Measurements from ENCODE around the gene TTC31.

Gene TTC31

DNA sequence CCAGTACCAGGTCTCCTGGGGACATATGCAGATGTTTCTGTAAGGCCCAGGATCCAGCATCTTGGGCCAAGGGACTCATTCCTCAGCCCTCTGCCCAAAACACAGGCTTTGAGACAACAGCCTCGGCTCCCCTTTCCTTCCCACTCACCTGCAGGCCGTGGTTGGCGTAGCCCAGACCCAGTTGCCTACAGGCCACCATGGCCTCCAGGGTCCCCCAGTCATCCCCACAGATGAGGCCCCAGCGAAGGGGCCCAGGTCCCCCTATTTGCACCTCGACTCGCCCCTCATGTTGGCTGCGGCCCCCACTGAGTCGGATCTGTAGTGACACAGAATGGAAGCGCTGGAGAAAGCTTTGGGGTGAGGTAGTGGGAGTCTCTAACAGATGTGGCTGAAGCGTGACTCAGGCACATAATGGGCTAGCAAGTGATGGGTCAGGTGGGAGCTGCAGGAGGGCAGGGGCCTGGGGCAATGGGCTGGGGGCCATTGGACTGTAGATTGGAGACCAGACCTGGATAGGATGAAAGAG lies 52.6 kb downstream of the TTC31 start:
- no peak overlapping the region for H3K27ac ChIP-seq
- no peak overlapping the region for H3K4me3 ChIP-seq

DNA sequence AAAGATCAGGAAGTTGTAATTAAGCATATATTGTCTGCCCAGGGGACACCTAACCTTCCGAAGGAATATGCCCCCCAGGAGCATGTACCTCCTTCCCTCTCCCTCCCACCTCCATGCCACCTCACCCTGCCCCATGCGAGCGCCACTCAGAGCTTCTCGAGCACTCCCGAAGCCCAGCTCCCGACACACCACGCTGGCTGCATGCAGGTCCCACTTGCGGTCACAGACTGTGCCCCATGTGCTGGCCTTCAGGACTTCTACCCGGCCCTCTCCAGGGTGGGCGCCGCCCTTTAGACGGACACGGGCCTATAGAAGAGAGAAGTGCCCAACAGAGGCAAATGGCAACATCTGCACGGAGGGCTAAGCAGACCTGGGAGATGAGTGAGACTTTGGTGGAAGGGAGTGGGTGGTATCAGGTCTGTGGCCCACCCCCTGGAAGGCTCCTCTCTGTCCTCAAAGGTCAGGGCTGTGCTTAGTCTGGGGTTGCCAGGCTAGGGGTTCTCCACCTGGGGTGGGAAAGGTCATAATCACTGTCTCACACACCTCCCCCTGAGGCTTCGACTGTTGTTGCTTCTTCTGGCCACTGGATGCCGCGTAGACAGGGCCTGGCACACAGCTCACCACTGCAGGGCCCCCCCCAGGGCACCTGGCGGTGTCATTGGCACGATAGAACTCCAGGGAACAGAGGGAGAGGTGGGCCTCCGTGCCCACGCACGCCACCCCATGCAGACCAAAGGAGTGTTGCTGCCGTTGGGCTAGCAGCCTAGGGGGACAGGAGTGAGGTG lies 53.5 kb downstream of the TTC31 start:
- Histone ChIP-seq H3K4me3 (no peak overlapping the region), H3K27ac (no peak overlapping the region)

DNA sequence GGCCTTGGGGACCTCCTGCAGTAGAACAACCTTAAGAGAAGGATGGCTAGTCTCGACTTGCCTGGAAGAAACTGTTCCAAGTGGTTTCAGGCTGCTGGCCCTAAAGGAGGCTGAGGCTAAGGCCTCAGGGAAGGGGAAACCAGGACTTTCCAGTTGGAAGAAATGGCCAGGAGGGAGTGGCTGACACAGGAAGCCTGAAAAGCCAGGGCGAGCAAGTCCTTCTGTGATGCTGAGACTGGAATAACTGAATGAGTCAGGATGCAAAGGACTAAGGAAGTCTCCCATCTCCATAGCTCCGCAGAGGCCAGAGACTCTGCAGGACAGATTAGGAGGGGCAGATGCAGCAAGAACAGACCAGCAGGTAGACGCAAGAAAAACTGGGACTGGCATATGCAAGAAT lies 54.3 kb downstream of the TTC31 start:
- H3K4me3 ChIP-seq: no peak overlapping the region
- no peak overlapping the region for H3K27ac ChIP-seq

DNA sequence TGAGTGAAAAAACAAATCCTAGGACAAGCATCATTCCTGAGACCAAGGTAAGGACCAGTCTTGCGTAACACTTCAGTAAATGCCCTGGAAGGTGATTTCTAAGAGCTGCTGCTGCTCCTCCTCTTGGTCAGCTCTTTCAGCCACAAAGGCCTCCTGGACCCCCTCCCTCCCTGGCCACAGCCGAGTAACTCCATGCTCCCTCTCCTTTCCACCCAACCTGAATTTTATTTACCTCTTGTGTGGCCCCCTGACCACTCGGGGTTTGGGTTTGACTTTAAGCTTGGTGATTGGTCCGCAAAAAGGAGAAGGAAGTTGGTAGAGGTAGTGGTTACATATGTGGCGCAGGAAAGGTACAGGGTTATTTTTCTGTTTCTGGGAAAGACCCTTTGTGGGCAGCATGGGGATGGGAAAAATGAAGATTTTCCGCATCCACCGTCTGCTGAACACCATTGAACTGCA lies 56.0 kb downstream of the TTC31 start:
- Histone ChIP-seq H3K4me3 (no peak overlapping the region), H3K27ac (peak overlapping the region in 1 of 21 experiments; percentile 33)

DNA sequence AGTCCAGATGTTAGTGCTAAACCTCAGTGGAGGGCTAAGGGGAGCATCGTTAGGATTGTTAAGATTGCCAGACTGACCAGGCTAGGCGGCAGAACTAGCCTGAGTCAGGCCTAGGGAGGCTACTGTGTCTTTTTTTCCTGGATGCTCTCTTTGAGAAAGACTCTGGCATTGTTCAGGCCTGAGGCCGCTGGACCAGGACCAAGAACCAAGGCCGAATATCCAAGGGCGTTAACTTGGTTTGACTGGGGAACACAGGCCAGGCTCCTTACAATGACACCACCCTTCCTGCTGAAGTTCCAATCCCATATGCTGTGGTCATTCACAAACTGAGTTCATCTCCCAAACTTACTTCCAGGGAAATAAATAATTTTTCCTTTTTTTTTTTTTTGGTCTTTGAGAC lies 57.4 kb downstream of the TTC31 start:
- Histone ChIP-seq H3K27ac (peak overlapping the region in 3 of 21 experiments; percentile 16 to 32 (median 28)), H3K4me3 (no peak overlapping the region)

DNA sequence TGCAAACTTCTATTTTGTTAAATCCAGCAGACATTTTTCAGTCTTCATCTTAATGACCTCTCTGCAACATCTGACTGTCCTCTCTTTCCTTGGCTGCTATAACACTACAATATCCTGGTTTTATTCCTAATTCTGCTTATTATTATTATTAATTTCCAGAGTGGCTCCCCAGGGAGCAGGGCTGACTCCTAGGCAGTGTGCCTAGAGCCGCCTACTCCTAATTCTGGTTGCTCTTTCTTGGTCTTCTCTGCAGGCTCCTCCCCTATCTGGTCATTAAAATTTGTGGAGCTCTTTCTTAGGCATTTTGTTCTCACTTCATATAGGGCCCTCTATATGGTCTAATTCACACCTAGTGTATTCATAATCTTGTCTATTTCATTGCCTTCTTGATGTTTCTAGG lies 60.1 kb downstream of the TTC31 start:
- H3K4me3 ChIP-seq: no peak overlapping the region

More for the DNA sequence above, 60.1 kb downstream of the TTC31 start:
- H3K27ac ChIP-seq: no peak overlapping the region
